Limb (tissue), 2 donors: ENCODE data around the gene SLC39A11.

Experiments used
- DNase-seq, 2 donors: peaks; one replicate each; pipeline ENCODE4 v3.0.0-alpha.2; 2016; ENCODE audit errors: extremely low spot score in 2 of 2

SLC39A11 gene

GRCh38 chr17:72634621-72635020, 457.9 kb downstream of the SLC39A11 start:
- no peak for DNase-seq

- DNase-seq = no peak
These were observed 460.4 kb downstream of the SLC39A11 start for GRCh38 chr17:72631949-72632684.

GRCh38 chr17:72631568-72631948, 460.9 kb downstream of the SLC39A11 start:
- DNase-seq = no peak

- no peak for DNase-seq
These were observed 467.8 kb downstream of the SLC39A11 start for GRCh38 chr17:72624652-72625051.

- no peak for DNase-seq
These were observed 468.3 kb downstream of the SLC39A11 start for GRCh38 chr17:72624226-72624625.

DNA sequence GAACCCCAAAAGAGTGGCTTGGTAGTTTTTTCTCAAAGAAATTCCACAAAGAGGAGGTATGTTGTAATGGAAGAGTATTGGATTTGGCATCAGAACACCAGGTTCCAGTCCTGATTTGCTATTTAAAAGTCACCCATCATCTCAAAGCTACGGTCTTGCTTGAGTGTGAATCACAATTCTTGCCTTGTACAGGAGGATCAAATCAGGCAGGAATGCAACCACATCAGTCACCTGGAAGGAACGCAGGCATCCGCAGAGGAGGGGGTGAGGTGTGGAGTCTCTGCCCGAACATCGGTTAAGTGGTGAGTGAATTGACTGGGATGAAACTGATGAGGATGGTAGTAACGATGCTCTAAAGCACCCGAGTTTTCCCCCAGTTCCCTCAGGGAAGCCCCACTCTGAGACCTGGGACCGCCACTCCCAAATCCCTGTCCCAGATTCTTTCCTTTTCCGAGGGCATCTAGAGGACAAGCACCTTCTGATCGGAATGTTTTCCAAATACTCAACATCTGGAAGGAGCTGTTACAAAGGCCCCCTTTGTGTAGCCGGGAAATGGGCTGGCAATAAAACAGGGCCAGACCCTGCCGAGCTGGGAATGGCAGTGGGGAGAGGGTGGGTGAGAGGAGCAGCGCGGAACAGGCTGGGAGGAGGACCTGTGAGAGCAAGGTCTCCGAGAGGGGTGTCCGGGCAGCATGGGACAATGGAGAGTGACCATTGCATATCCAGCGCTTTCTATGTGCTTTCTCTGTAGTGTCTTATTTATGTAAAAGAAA, 469.6 kb downstream of the SLC39A11 start:
- DNase-seq = peak in 1 of 2 donors; percentile 58

GRCh38 chr17:72619976-72620650, 472.4 kb downstream of the SLC39A11 start:
- DNase-seq = no peak

DNA sequence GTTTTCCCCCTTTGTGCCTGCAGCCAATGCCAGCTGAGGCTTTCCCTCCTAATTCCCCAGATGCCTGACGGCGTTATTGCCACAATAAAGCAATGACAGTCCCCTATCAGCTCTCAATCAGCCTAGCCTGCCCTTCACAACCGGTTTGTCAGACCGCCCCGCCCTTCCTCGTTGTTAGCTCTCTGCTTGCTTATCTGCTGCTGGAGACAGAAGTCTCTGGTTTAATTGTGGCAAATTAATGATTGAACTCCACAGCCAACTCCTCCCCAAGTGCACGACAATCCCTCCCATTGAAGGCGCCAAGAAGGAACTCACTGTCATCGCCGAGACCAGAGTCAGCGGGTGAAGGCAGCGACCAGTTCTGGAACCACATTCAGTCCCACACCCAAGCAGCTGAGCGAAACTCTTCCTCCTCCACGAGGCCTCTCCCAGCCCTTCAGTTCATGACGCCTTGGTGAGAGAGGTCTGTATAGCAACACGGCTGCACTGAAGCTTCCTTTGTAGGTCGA, 474.4 kb downstream of the SLC39A11 start:
- DNase-seq = no peak

DNA sequence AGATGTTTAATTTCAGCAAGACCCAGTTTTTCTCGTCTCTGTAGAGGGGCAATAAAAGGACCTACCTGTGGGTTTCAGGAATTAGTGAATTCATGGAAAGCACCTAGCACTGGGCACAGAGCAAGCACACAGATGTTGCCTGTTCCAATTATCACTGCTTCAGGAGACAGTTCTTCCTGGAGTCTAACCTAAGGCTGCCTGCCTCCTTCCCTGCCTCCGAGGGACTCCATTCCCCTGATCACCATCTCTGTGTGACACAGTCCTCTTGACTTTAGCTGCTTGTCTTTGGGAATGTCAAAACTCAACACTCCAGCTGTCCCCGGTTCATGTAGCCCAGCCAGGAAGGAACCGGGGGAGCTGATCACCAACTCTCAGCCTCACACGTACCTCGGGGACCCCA, 474.9 kb downstream of the SLC39A11 start:
- no peak for DNase-seq

DNA sequence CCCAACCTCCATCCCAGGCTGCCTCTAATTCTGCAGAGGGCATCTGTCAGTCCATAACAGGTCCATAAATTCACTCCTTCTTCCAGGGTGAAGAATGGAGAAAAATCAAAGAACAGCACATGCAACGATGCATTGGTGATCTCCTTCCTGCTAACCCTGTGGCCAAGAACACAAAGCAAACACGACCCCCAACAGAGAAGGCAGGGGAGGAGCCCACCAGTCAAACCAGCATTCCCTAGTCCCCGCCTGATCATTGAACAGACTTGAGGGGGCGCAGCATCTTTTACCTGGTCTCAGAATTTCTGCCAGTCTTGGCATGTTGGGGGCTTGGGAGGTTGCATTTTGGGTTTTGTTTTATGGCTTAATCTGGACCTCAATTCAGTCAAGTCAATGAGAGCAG, 476.0 kb downstream of the SLC39A11 start:
- DNase-seq = no peak

GRCh38 chr17:72615627-72615991, 476.9 kb downstream of the SLC39A11 start:
- DNase-seq = no peak

GRCh38 chr17:72614871-72615626, 477.4 kb downstream of the SLC39A11 start:
- DNase-seq = peak; percentile 72 to 75

DNA sequence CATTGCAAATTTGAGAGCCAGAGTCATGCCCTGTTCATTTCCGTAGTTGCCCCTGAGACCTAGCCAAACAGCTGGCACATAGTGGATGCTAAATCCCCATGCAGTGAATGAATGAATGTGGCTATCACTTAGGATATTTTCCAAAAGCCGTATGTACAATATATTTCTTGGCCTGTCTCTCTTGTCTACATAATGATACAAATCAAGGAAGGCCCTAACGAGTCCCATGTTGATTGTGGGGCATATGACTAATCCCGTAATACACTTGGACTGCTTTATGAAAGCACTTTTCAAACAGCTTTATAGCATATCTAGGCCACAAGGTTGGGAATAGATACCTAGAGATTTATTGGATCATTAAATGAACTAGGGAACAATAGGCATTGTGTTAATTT, 478.0 kb downstream of the SLC39A11 start:
- no peak for DNase-seq

DNA sequence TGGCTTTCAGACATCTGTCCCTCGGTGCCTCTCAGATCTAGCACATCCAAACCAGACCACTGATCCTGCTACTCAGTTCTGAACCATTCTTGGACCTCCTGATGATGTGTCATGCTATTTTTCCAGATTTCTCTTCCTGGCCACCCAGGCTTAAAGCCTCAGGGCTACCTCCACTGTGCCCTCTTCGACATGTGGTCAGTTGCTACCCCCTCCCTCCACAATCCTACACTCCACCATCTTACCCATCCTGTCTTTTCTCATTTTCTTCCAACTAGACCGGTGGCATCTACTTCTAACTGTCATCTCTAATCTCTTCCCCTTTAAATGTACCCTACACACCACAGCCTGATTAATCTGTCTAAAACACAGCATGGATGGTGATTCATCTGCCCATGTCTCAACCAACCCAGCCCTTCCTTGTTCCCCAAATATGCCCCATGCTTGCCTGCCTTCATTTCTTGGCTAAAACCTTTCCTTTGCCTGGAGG, 478.6 kb downstream of the SLC39A11 start:
- DNase-seq = no peak

DNA sequence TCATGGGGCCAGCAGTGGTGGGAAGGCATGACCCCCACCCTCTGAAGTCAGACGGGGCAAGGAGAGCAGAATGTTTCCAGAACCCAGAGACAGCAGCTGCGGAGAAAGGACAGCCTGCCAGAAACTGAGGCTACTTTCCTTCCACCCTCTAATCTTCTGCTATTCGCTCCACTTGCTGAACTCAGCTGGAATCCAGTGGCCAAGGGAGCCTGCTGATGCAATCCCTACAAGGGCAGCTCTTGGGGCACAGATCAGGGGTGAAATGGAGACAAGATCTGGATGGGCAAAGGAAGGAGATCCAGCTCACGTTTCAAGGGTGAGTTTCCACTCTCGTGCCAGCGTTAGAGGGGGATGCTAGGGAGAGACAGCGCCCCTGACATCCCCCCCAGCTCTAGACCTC, 479.1 kb downstream of the SLC39A11 start:
- no peak for DNase-seq

DNA sequence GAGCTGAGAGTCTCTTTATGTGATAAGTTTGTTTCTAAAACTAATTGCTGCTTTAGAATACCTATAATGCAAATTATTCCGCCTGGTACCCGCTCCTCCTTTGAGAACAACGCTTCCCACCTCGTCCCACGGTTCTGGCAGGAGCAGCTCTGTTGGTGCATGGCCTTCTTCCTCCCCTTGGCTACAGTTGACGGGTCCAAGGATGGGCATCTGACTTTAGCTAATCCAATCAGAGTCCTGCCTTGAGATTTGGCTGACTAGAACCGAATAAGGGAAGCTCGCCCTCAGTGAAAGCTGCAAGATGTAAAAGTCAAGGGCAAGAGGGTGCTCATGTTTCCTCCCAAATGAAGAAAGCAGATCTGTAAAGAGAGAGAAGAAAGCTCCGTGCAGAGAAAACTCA, 481.3 kb downstream of the SLC39A11 start:
- DNase-seq = no peak

GRCh38 chr17:72609501-72609900, 483.0 kb downstream of the SLC39A11 start:
- DNase-seq = no peak

GRCh38 chr17:72608436-72608835, 484.1 kb downstream of the SLC39A11 start:
- DNase-seq = no peak

DNA sequence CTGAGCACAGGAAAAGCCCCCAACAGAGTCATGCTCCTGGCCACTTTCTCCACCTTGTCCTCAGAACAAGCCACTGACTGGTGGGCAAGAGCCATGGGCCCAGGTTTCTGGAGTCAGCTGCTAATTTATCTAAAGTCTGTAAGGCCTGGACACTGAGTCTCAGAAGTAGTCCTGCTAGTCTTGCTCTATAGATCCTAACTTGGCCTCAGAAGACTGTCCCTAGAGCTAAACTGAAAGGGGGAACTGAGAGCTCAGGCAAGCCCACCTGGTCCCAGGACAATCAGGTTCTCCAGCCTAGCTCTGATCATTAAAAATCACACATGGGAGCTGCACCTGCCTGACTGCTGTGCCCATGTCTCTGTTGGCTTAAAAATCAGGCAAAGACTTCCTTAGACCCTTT, 485.8 kb downstream of the SLC39A11 start:
- no peak for DNase-seq

DNA sequence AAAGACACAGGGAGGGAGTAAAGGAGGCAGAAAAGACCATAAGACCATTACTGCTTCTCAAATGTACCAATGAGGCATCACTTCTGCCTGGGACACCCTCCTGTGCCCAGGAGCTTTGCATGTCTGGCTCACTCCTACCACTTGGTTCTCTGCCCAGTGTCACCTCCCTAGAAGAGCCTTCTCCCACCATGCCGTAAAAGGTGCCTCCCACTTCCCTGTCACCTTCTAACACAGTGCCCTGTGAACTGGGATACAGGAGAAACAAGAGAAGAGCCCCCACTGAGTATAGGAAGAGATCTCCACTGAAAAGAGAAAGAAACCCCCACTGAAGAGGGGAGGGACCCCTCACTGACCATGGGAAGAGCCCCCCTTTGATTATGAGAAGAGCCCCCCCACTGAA, 486.9 kb downstream of the SLC39A11 start:
- no peak for DNase-seq

DNA sequence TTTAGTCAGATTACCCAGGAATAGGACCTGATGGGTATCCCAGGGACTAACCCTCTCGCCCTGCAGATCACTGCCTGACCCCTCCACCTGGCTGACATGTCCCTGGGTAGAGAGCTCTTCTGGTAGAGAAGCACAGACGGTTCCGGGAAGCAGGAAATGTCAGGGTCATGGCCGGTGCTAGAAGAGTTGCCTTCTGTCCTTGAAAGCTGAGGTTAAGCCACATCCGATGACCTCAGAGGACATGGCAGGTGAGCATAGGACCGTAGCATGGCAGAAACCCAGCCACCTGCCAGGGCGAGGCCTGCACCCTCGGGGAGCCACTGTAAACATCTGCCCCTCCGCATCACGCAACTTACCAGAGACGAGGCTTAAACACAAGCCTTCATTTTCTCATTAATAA, 488.0 kb downstream of the SLC39A11 start:
- DNase-seq = no peak
